GM12878 (cell line): ENCODE measurements around the gene H2AZ2. TPM values are rescaled to one million over a fixed set of nuclear protein-coding genes. Genes with fewer than 3 reads are reported as not detected.

Experiments
- ATAC-seq: fragments of 200-7000 bp; cut with Tn5 transposase; 3 replicates; pipeline ENCODE4 v1.9.1; 2020; ENCODE audit warnings: mild to moderate bottlenecking, moderate library complexity
- BruUV-seq: library from RNA; stranded (reverse); fragments of 400-500 nt; replicated peaks from 2 replicates; lab custom pipeline; 2021; lab: Mats Ljungman, UMichigan
- CTCF ChIA-PET: fragments of 300-600 bp; sonication (Branson Sonifier 250); formaldehyde crosslinking; extraction: SDS; loops from one replicate; lab custom pipeline; 2021; ENCODE audit warnings: inconsistent platforms; lab: Yijun Ruan, JAX
- POLR2A ChIA-PET: fragments of 350-600 bp; formaldehyde crosslinking; extraction: SDS; loops from one replicate; lab custom pipeline; 2021; ENCODE audit warnings: inconsistent platforms; lab: Charles Lee
- RAD21 ChIA-PET: fragments of 300-600 bp; sonication (Branson Sonifier 250); formaldehyde crosslinking; loops from one replicate; lab custom pipeline; 2023; ENCODE audit warnings: antibody characterized with exemption; ENCODE audit not compliant: unreplicated experiment; lab: Charles Lee
- SMC1A ChIA-PET: fragments of 300-600 bp; sonication (Branson Sonifier 250); formaldehyde crosslinking; loops from one replicate; lab custom pipeline; 2023; ENCODE audit not compliant: unreplicated experiment, uncharacterized antibody; lab: Charles Lee
- DNase-seq: peaks from one replicate; pipeline ENCODE4 v3.0.0-alpha.2; 2011; ENCODE audit warnings: low read depth, low spot score
- FAIRE-seq: peaks from 3 replicates; lab custom pipeline; 2011; peaks lifted over from hg19 to GRCh38; lab: Jason Lieb, UNC
- H2AFZ ChIP-seq: 2 replicates; pipeline ENCODE4 v1.6.0; 2011; ENCODE audit warnings: low read depth, low read length, control low read depth; ENCODE audit not compliant: control insufficient read depth
- H3K27ac ChIP-seq: 2 replicates; pipeline ENCODE4 v1.5.1; 2011; ENCODE audit warnings: control low read depth; ENCODE audit not compliant: control insufficient read depth, insufficient read depth
- H3K27me3 ChIP-seq, 2 experiments: replicated peaks in 1 of 2; 2 replicates each; pipeline versions ENCODE4 v1.6.0 to v1.6.1; 2011; ENCODE audit warnings: low read length in 1 of 2; ENCODE audit not compliant: control insufficient read depth in 2 of 2, insufficient read depth in 2 of 2
- H3K36me3 ChIP-seq, 2 experiments: 2 replicates each; pipeline ENCODE4 v1.5.1; 2011; ENCODE audit warnings: low read length in 1 of 2; ENCODE audit not compliant: control insufficient read depth in 2 of 2, insufficient read depth in 2 of 2
- H3K4me1 ChIP-seq: 2 replicates; pipeline ENCODE4 v1.6.1; 2011; ENCODE audit warnings: mild to moderate bottlenecking, low read length, moderate library complexity, mixed read lengths; ENCODE audit not compliant: control insufficient read depth, insufficient read depth
- H3K4me2 ChIP-seq: 2 replicates; pipeline ENCODE4 v1.6.0; 2011; ENCODE audit warnings: control low read depth; ENCODE audit not compliant: control insufficient read depth, insufficient read depth
- H3K4me3 ChIP-seq: fragments of 200-600 bp; sonication (generic); 2 replicates; pipeline ENCODE4 v1.5.1; 2016
- H3K79me2 ChIP-seq: 2 replicates; pipeline ENCODE4 v1.6.0; 2011; ENCODE audit warnings: low read length; ENCODE audit not compliant: control insufficient read depth, insufficient read depth
- H3K9ac ChIP-seq: 2 replicates; pipeline ENCODE4 v1.8.0; 2011; ENCODE audit warnings: low read length, control low read depth, mixed read lengths; ENCODE audit not compliant: control insufficient read depth, insufficient read depth
- H3K9me3 ChIP-seq: replicated peaks from 3 replicates; pipeline ENCODE4 v1.5.1; 2011; ENCODE audit warnings: mild to moderate bottlenecking, low read length; ENCODE audit not compliant: control insufficient read depth, insufficient read depth
- H4K20me1 ChIP-seq: 2 replicates; pipeline ENCODE4 v1.6.0; 2011; ENCODE audit not compliant: control insufficient read depth, insufficient read depth
- EP300 ChIP-seq, 2 experiments: fragments of 150-350 bp in 1 of 2; IDR thresholded peaks; 2 replicates each; pipeline ENCODE4 v1.6.1; 2011 to 2012; ENCODE audit warnings: low read depth in 2 of 2, low read length in 2 of 2, borderline replicate concordance in 1 of 2, improper control_type of control experiment in 1 of 2, inconsistent platforms in 1 of 2; ENCODE audit not compliant: control insufficient read depth in 1 of 2
- ETV6 ChIP-seq, 2 experiments: fragments of 450-650 bp in 1 of 2; IDR thresholded peaks in 1 of 2; conservative IDR thresholded peaks in 1 of 2; 2 replicates each; pipeline ENCODE4 v1.6.1; 2014; ENCODE audit warnings: antibody characterized with exemption in 1 of 2, borderline replicate concordance in 1 of 2, low read depth in 1 of 2, mild to moderate bottlenecking in 1 of 2, moderate library complexity in 1 of 2
- RB1 ChIP-seq: fragments of 450-650 bp; formaldehyde crosslinking; IDR thresholded peaks from 2 replicates; pipeline ENCODE4 v1.6.1; 2017; ENCODE audit warnings: mild to moderate bottlenecking, borderline replicate concordance
- SMAD5 ChIP-seq: IDR thresholded peaks from 2 replicates; pipeline ENCODE4 v1.6.1; 2016; ENCODE audit warnings: antibody characterized with exemption, low read depth
- STAT3 ChIP-seq: IDR thresholded peaks from 2 replicates; pipeline ENCODE4 v1.6.1; 2011; ENCODE audit warnings: low read depth, low read length, improper control_type of control experiment
- WGBS: methylation state at CpG from one replicate; pipeline ENCODE4 v1.1.6; 2016; ENCODE audit warnings: low lambda C conversion rate; ENCODE audit not compliant: insufficient replicate concordance, insufficient coverage; ENCODE audit errors: missing lambda C conversion rate; 5-methylcytosine and 5-hydroxymethylcytosine counted together
- in situ Hi-C: fragments of 300-500 bp; cut with MboI; formaldehyde crosslinking; loops from 9 replicates; pipeline ENCODE4 v1.14.3; 2018; ENCODE audit warnings: mixed read lengths
- intact Hi-C: fragments of 100-400 bp; cut with micrococcal nuclease; formaldehyde crosslinking; loops from one replicate; pipeline ENCODE4 v1.14.2; 2022; ENCODE audit not compliant: unreplicated experiment
- polyA plus RNA-seq, 11 experiments: library from polyadenylated mRNA; depleted of rRNA in 4 of 11; unstranded in 6 of 11; stranded (reverse) in 5 of 11; fragments of >200 nt; fragmentation: Nextera tagmentation in 4 of 11; fragmentation: Illumina TruSeq in 1 of 11; extraction: Ambion mirVana in 4 of 11; extraction: Trizol in 1 of 11; gene quantifications; 1 replicate in 1 of 11; 2 replicates in 10 of 11; pipeline versions ENCODE4 v1.2.1 to v1.2.3, GENCODE V29; 2011 to 2016; ENCODE audit warnings: inconsistent platforms in 2 of 11, missing spikeins in 2 of 11, low read depth in 1 of 11
- total RNA-seq, 4 experiments: library from RNA; depleted of rRNA in 3 of 4; stranded (reverse); fragments of >200 nt in 3 of 4; fragmentation: Illumina TruSeq in 1 of 4; extraction: Trizol in 1 of 4; gene quantifications; 2 replicates each; pipeline versions ENCODE4 v1.2.1 to v1.2.3, GENCODE V29; 2013 to 2021

The H2AZ2 gene
- total and polyA plus RNA-seq, 10 of the 15 experiments (the other 5 are each of a cell fraction or from before 2014, with no cell fraction given), result 118 to 366 (median 223) TPM

DNA sequence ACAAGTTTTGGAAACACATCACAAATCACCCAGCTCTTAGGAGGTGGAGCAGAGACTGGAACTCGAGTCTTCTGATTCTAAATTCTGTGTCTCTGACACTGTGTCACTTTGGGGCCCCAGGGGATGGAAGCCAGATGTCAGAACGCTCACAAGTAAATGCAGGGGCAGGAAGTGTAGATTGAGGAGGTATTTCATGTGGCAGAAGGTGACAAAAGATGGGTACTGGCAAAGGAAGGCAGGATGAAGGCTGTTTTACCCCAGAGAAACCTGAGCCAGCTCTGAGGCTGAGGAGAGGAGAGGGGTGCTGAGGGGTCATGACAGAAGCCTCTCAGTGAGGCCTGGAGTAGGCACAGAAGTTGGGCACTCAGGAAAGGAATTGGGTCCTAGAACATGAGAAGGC, 43.5 kb upstream of the H2AZ2 start:
- Histone ChIP-seq H4K20me1 (no peaks in the 10 kb centered on the region), H3K4me3 (no peak overlapping the region), H3K27ac (no peak overlapping the region), H3K27me3 (no peaks in the 10 kb centered on the region), H3K9me3 (no peaks in the 10 kb centered on the region), H2AFZ (no peak overlapping the region), H3K4me1 (0 out of 2 replicates have a peak, but pooled peaks cover 3% of the 10 kb centered on the region), H3K36me3 (no peaks in the 10 kb centered on the region), H3K79me2 (no peaks in the 10 kb centered on the region; the same call in 1 of the 2 replicates), H3K9ac (no peak overlapping the region)
- DNase-seq, result no peak
- CTCF ChIA-PET, result interaction anchor here (0.7 kb wide), 1 partner anchor 11 kb away, joined by 3 read pairs; no protein-coding TSS in a partner anchor
- WGBS, result 15% methylated on average over 2 of the region's 2 CpGs
- no peak for FAIRE-seq
- TF ChIP-seq STAT3, result no peak
- no peak for TF ChIP-seq ETV6 (conservative IDR thresholded peaks at IDR 0.05 in 1 of 2, IDR thresholded peaks at IDR 0.05 in 1 of 2; ENCODE audit: borderline replicate concordance in 1 of 2, low read depth in 1 of 2)
- TF ChIP-seq RB1, result no peak
- TF ChIP-seq SMAD5, result no peak
- TF ChIP-seq EP300 (IDR thresholded peaks at IDR 0.05; ENCODE audit: borderline replicate concordance in 1 of 2, control insufficient read depth in 1 of 2, low read depth in 2 of 2, low read length in 2 of 2), result no peak
- TF ChIP-seq, all 136 proteins: peak for 0
- ChIA-PET RAD21 (interaction anchor here (1.2 kb wide), 1 partner anchor 29 kb away, joined by 3 read pairs; no protein-coding TSS in a partner anchor), POLR2A (interaction anchor here (0.5 to 3.3 kb wide), 2 partner anchors 9 to 133 kb away, joined by 4 to 9 read pairs; no protein-coding TSS in a partner anchor), SMC1A (interaction anchor here (0.7 to 1.8 kb wide), 3 partner anchors 9 to 64 kb away, joined by 3 to 6 read pairs (median 4); no protein-coding TSS in a partner anchor)
- ATAC-seq, result no peak
- in situ Hi-C loops, result no loop called here
- no TSS peak for BruUV-seq
- intact Hi-C loops, result no loop called here
- H3K4me2 ChIP-seq, result no peak overlapping the region
